ENCODE measurements around the gene MANBA.

The MANBA gene

GRCh38 chr4:102789317-102789717 lies 28.5 kb upstream of the MANBA start:
- Histone ChIP-seq H3K4me2 (ENCODE audit: low read length) (no peak overlapping the region), H3F3A (ENCODE audit: control insufficient read depth, insufficient read depth) (peaks cover 38% of the 10 kb centered on the region), H3K27ac (ENCODE audit: low read depth, low read length) (no peak overlapping the region)

GRCh38 chr4:102787944-102788343 lies 27.2 kb upstream of the MANBA start:
- H3K27ac ChIP-seq (ENCODE audit: low read depth, low read length) = no peak overlapping the region
- no peaks in the 10 kb centered on the region for H3K9me2 ChIP-seq (replicated peaks; ENCODE audit: control insufficient read depth, low read length)
- H3K36me3 ChIP-seq (ENCODE audit: control insufficient read depth, low read length) = no peaks in the 10 kb centered on the region
- H3K9me3 ChIP-seq (ENCODE audit: control insufficient read depth, insufficient read depth, low read length) = no peaks in the 10 kb centered on the region
- no peaks in the 10 kb centered on the region for H3K27me3 ChIP-seq (ENCODE audit: control insufficient read depth, low read length)
- H3K4me1 ChIP-seq (ENCODE audit: control insufficient read depth, low read length) = peaks cover 3% of the 10 kb centered on the region; the same call in 1 of the 2 replicates
- TF ChIP-seq EZH2phosphoT487 (IDR thresholded peaks at IDR 0.05; ENCODE audit: borderline replicate concordance, low read length) (no peak), CTCF (IDR thresholded peaks at IDR 0.05; ENCODE audit: low read depth, low read length, poor library complexity, severe bottlenecking) (no peak)
- H3K79me2 ChIP-seq (ENCODE audit: control insufficient read depth, low read length) = no peaks in the 10 kb centered on the region
- H3F3A ChIP-seq (ENCODE audit: control insufficient read depth, insufficient read depth) = peaks cover 32% of the 10 kb centered on the region
- H3K4me2 ChIP-seq (ENCODE audit: low read length) = no peak overlapping the region
- no peak overlapping the region for H3K4me3 ChIP-seq (ENCODE audit: low read length)
- no peaks in the 10 kb centered on the region; the same call in 1 of the 2 replicates for H4K20me1 ChIP-seq (ENCODE audit: control insufficient read depth, insufficient read depth, low read depth, low read length)

More at GRCh38 chr4:102789317-102789717, 28.5 kb upstream of the MANBA start:
- Histone ChIP-seq H3K4me3 (ENCODE audit: low read length) (no peak overlapping the region), H3K4me1 (ENCODE audit: control insufficient read depth, low read length) (peaks cover 3% of the 10 kb centered on the region; the same call in 1 of the 2 replicates), H3K27me3 (ENCODE audit: control insufficient read depth, low read length) (no peaks in the 10 kb centered on the region), H3K9me2 (replicated peaks; ENCODE audit: control insufficient read depth, low read length) (no peaks in the 10 kb centered on the region), H3K9me3 (ENCODE audit: control insufficient read depth, insufficient read depth, low read length) (no peaks in the 10 kb centered on the region), H3K36me3 (ENCODE audit: control insufficient read depth, low read length) (no peaks in the 10 kb centered on the region), H3K79me2 (ENCODE audit: control insufficient read depth, low read length) (no peaks in the 10 kb centered on the region), H4K20me1 (ENCODE audit: control insufficient read depth, insufficient read depth, low read depth, low read length) (no peaks in the 10 kb centered on the region; the same call in 1 of the 2 replicates)
- TF ChIP-seq EZH2phosphoT487 (IDR thresholded peaks at IDR 0.05; ENCODE audit: borderline replicate concordance, low read length) = no peak
- no peak for TF ChIP-seq CTCF (IDR thresholded peaks at IDR 0.05; ENCODE audit: low read depth, low read length, poor library complexity, severe bottlenecking)

GRCh38 chr4:102787096-102787881 lies 26.5 kb upstream of the MANBA start:
- H3K4me1 ChIP-seq (ENCODE audit: control insufficient read depth, low read length) = peaks cover 3% of the 10 kb centered on the region; the same call in 1 of the 2 replicates
- no peaks in the 10 kb centered on the region for H3K79me2 ChIP-seq (ENCODE audit: control insufficient read depth, low read length)
- no peaks in the 10 kb centered on the region for H3K9me2 ChIP-seq (replicated peaks; ENCODE audit: control insufficient read depth, low read length)
- H3K36me3 ChIP-seq (ENCODE audit: control insufficient read depth, low read length) = no peaks in the 10 kb centered on the region
- no peak overlapping the region for H3K4me3 ChIP-seq (ENCODE audit: low read length)
- peaks cover 25% of the 10 kb centered on the region for H3F3A ChIP-seq (ENCODE audit: control insufficient read depth, insufficient read depth)
- H3K4me2 ChIP-seq (ENCODE audit: low read length) = no peak overlapping the region
- no peaks in the 10 kb centered on the region for H3K9me3 ChIP-seq (ENCODE audit: control insufficient read depth, insufficient read depth, low read length)
- H4K20me1 ChIP-seq (ENCODE audit: control insufficient read depth, insufficient read depth, low read depth, low read length) = no peaks in the 10 kb centered on the region; the same call in 1 of the 2 replicates
- H3K27me3 ChIP-seq (ENCODE audit: control insufficient read depth, low read length) = no peaks in the 10 kb centered on the region
- no peak overlapping the region for H3K27ac ChIP-seq (ENCODE audit: low read depth, low read length)
- TF ChIP-seq CTCF (IDR thresholded peaks at IDR 0.05; ENCODE audit: low read depth, low read length, poor library complexity, severe bottlenecking) (no peak), EZH2phosphoT487 (IDR thresholded peaks at IDR 0.05; ENCODE audit: borderline replicate concordance, low read length) (no peak)

All from DOHH2 (cell line).